ENCODE data around the gene NXNL2.

DNA sequence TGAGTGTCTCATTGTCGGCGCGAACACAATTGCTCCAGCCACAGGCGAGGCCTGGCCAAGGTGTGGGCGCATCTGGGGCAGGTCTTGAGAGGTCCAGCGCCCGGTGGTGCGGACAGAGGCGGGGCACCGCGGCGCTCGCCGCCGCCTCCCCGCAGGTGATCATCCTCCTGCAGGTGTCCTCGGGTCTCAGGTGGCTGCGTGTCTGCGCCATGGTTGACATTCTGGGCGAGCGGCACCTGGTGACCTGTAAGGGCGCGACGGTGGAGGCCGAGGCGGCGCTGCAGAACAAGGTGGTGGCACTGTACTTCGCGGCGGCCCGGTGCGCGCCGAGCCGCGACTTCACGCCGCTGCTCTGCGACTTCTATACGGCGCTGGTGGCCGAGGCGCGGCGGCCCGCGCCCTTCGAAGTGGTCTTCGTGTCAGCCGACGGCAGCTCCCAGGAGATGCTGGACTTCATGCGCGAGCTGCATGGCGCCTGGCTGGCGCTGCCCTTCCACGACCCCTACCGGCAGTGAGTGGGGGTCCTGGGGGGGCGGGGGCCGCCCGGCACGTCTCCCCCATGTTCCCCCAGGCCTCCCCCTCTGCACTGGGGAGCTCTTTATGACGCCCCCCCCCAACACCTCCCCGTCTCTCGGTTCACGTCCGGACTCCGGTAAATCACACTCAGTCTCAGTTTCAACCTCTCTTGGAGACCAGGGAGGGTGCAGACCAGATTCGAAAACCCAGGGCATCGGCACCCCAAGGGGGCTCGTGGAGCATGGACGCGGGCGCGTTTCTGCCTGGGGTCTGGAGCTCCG, 446 bp downstream of the NXNL2 start:
- no peak for TF ChIP-seq POLR2A (IDR thresholded peaks at IDR 0.05; ENCODE audit: extremely low read depth, insufficient read length)
- TF ChIP-seq, protein P1, sequence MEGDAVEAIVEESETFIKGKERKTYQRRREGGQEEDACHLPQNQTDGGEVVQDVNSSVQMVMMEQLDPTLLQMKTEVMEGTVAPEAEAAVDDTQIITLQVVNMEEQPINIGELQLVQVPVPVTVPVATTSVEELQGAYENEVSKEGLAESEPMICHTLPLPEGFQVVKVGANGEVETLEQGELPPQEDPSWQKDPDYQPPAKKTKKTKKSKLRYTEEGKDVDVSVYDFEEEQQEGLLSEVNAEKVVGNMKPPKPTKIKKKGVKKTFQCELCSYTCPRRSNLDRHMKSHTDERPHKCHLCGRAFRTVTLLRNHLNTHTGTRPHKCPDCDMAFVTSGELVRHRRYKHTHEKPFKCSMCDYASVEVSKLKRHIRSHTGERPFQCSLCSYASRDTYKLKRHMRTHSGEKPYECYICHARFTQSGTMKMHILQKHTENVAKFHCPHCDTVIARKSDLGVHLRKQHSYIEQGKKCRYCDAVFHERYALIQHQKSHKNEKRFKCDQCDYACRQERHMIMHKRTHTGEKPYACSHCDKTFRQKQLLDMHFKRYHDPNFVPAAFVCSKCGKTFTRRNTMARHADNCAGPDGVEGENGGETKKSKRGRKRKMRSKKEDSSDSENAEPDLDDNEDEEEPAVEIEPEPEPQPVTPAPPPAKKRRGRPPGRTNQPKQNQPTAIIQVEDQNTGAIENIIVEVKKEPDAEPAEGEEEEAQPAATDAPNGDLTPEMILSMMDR (IDR thresholded peaks at IDR 0.05; ENCODE audit: low read depth, low read length), result no peak
- TF ChIP-seq, protein P2, sequence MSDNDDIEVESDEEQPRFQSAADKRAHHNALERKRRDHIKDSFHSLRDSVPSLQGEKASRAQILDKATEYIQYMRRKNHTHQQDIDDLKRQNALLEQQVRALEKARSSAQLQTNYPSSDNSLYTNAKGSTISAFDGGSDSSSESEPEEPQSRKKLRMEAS (IDR thresholded peaks at IDR 0.05; ENCODE audit: low read depth, low read length), result no peak

Measured in NB4 (cell line).